Sigmoid colon (tissue), 7 donors: ENCODE measurements around the gene HERC3. TPM values are rescaled to one million over a fixed set of nuclear protein-coding genes. Genes with fewer than 3 reads are reported as not detected.

Experiments used
- DNase-seq: peaks from one replicate; pipeline ENCODE4 v3.0.0-alpha.2; 2019
- H3K27ac ChIP-seq, 4 donors: fragments of 200-600 bp; sonication (generic); one replicate each; pipeline ENCODE4 v1.5.1; 2016 to 2019; ENCODE audit warnings: mild to moderate bottlenecking in 1 of 4
- H3K27me3 ChIP-seq, 3 donors: fragments of 200-600 bp; sonication (generic); one replicate each; pipeline ENCODE4 v1.5.1; 2019; ENCODE audit warnings: mild to moderate bottlenecking in 1 of 3
- H3K36me3 ChIP-seq, 4 donors: fragments of 200-600 bp; sonication (generic); one replicate each; pipeline ENCODE4 v1.5.1; 2016 to 2019
- H3K4me1 ChIP-seq, 4 donors: fragments of 200-600 bp; sonication (generic); one replicate each; pipeline ENCODE4 v1.5.1; 2017 to 2019
- H3K4me3 ChIP-seq, 4 donors: fragments of 200-600 bp; sonication (generic); one replicate each; pipeline ENCODE4 v1.5.1; 2017 to 2019; ENCODE audit warnings: mild to moderate bottlenecking in 2 of 4, moderate library complexity in 1 of 4
- H3K9me3 ChIP-seq, 4 donors: fragments of 200-600 bp in 3 of 4; sonication (generic) in 3 of 4; one replicate each; pipeline versions ENCODE4 v1.5.1 to v1.6.1; 2013 to 2019
- EP300 ChIP-seq, 4 donors: sonication (generic); formaldehyde crosslinking; IDR thresholded peaks; one replicate each; pipeline ENCODE4 v1.6.1; 2017; ENCODE audit warnings: antibody characterized with exemption in 4 of 4
- POLR2A ChIP-seq, 2 donors: fragments of 450-650 bp; IDR thresholded peaks; one replicate each; pipeline ENCODE4 v1.6.1; 2016; ENCODE audit warnings: antibody characterized with exemption in 2 of 2, mild to moderate bottlenecking in 2 of 2, moderate library complexity in 2 of 2
- POLR2AphosphoS5 ChIP-seq, 4 donors: sonication (generic); formaldehyde crosslinking; IDR thresholded peaks; one replicate each; pipeline ENCODE4 v1.6.1; 2017; ENCODE audit warnings: antibody characterized with exemption in 4 of 4
- WGBS, 2 donors: extraction: QIAGEN DNeasy Blood & Tissue Kit; methylation state at CpG; one replicate each; pipeline ENCODE4 v1.1.7; 2013; 5-methylcytosine and 5-hydroxymethylcytosine counted together
- intact Hi-C: fragments of 100-400 bp; cut with DNase I; formaldehyde crosslinking; loops from one replicate; pipeline ENCODE4 v1.15.1; 2023
- polyA plus RNA-seq, 3 donors: library from polyadenylated mRNA; stranded (reverse); fragments of 200-250 nt; gene quantifications; one replicate each; pipeline ENCODE4 v1.2.3, GENCODE V29; 2013
- total RNA-seq, 4 donors: library from RNA; depleted of rRNA; stranded (reverse); fragments of >200 nt; gene quantifications; one replicate each; pipeline ENCODE4 v1.1.0, GENCODE V29; 2016
- TF ChIP-seq, protein P1 (sequence below), 4 experiments: fragments of 450-650 bp in 3 of 4; fragments of 200-600 bp in 1 of 4; IDR thresholded peaks; one replicate each; pipeline ENCODE4 v1.5.1; 2016 to 2019; ENCODE audit warnings: antibody characterized with exemption in 4 of 4, mild to moderate bottlenecking in 3 of 4, moderate library complexity in 2 of 4
- donor health status: healthy with polysubstance abuse.
- donor health status: Bipolar disorder and iron deficiency.
- donor health status: healthy.

The HERC3 gene
- total and polyA plus RNA-seq, 7 donors, result 12.2 to 44.9 (median 34.6) TPM

DNA sequence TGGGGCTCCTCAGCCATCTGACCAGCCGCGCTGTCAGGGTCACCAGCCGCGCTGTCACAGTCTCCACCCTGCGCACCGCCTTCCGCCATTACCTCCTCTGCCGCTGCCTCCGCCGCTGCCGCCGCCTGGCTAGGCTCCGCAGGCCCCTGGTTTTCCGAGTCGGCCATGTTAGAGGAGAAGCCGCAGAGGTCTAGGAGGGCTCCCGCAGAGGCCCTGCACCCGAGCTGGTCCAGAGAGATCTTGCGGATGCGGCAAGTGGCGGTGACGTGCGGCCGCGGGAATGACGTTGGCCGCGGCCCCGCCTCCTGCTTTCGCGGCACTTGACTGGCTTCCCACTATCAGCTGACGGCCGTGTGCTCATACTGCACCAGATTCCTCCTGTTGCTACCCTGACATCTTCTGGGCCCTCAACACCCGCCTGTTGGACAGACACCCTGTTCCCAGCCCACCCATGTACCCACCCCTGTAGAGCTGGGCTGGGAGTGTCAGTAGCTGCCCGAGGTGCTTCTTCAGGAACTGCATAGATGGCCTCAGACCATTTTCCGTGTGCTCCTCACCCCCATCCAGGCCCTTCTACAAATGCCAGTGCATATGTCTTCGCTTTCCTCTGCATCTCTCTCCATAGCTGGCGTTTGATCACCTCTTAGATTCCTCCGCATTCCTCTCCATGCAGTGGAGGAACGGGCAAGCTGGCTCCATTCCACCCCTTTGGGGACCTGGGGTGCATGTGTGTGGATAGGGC, 105.5 kb downstream of the HERC3 start, which contains the start of gene NAP1L5:
TSS of gene NAP1L5 (minus strand) at position 242 of the 742 bp plus-strand sequence. CDS start at position 167, 75 bp downstream.
- Histone ChIP-seq H3K4me1 (no peaks in the 10 kb centered on the region), H3K27ac (peak within 1 kb of the TSS; percentile 71 to 84 (median 81)), H3K9me3 (no peaks in the 10 kb centered on the region), H3K27me3 (no peaks in the 10 kb centered on the region), H3K4me3 (peak within 1 kb of the TSS; percentile 39 to 64 (median 63)), H3K36me3 (peaks cover 0 to 18% (median 0%) of the 10 kb centered on the region in 4 donors)
- WGBS, 2 donors, result 55 to 56% methylated on average over 40 of the region's 40 CpGs
- peak; percentile 91 for DNase-seq
- intact Hi-C loops, result loop anchor here (5.0 kb wide), 1 partner anchor 105 kb away; the partner anchor contains the start of gene HERC3
- TF ChIP-seq EP300 (IDR thresholded peaks at IDR 0.05) (peak in 2 of 4 donors; percentile 12 to 52), POLR2AphosphoS5 (IDR thresholded peaks at IDR 0.05) (peak; percentile 75 to 91 (median 89)), POLR2A (IDR thresholded peaks at IDR 0.05) (peak; percentile 44 to 63)
- TF ChIP-seq, protein P1, sequence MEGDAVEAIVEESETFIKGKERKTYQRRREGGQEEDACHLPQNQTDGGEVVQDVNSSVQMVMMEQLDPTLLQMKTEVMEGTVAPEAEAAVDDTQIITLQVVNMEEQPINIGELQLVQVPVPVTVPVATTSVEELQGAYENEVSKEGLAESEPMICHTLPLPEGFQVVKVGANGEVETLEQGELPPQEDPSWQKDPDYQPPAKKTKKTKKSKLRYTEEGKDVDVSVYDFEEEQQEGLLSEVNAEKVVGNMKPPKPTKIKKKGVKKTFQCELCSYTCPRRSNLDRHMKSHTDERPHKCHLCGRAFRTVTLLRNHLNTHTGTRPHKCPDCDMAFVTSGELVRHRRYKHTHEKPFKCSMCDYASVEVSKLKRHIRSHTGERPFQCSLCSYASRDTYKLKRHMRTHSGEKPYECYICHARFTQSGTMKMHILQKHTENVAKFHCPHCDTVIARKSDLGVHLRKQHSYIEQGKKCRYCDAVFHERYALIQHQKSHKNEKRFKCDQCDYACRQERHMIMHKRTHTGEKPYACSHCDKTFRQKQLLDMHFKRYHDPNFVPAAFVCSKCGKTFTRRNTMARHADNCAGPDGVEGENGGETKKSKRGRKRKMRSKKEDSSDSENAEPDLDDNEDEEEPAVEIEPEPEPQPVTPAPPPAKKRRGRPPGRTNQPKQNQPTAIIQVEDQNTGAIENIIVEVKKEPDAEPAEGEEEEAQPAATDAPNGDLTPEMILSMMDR (IDR thresholded peaks at IDR 0.05), result no peak

GRCh38 chr4:88698519-88698918, 106.2 kb downstream of the HERC3 start:
- H3K4me3 ChIP-seq, result no peak overlapping the region
- 98 to 99% methylated on average over 7 of the region's 7 CpGs for WGBS, 2 donors
- intact Hi-C loops, result loop anchor here (5.0 kb wide), 1 partner anchor 106 kb away; the partner anchor contains the start of gene HERC3
- peak overlapping the region; percentile 71 to 84 (median 81) for H3K27ac ChIP-seq
- peaks cover 0 to 22% (median 0%) of the 10 kb centered on the region in 4 donors for H3K36me3 ChIP-seq
- no peak for DNase-seq
- H3K4me1 ChIP-seq, result no peaks in the 10 kb centered on the region
- H3K9me3 ChIP-seq, result no peaks in the 10 kb centered on the region
- no peaks in the 10 kb centered on the region for H3K27me3 ChIP-seq
- no peak for TF ChIP-seq POLR2A (IDR thresholded peaks at IDR 0.05)
- TF ChIP-seq, protein P1 (IDR thresholded peaks at IDR 0.05), result no peak
- TF ChIP-seq EP300 (IDR thresholded peaks at IDR 0.05), result no peak
- TF ChIP-seq POLR2AphosphoS5 (IDR thresholded peaks at IDR 0.05), result no peak

- DNase-seq, result no peak
These were observed 110.5 kb downstream of the HERC3 start for GRCh38 chr4:88702782-88703181.

GRCh38 chr4:88705223-88705622, 112.9 kb downstream of the HERC3 start:
- intact Hi-C loops, result loop anchor here (5.0 to 10.0 kb wide), 2 partner anchors 112 to 410 kb away; partner anchors contain the start of gene TIGD2
- Histone ChIP-seq H3K4me3 (no peak overlapping the region), H3K9me3 (no peaks in the 10 kb centered on the region), H3K27ac (no peak overlapping the region), H3K4me1 (peaks cover 0 to 18% (median 14%) of the 10 kb centered on the region in 4 donors), H3K27me3 (no peaks in the 10 kb centered on the region), H3K36me3 (peaks cover 0 to 41% (median 1%) of the 10 kb centered on the region in 4 donors)
- no peak for DNase-seq
- TF ChIP-seq POLR2AphosphoS5 (IDR thresholded peaks at IDR 0.05), result no peak
- TF ChIP-seq, protein P1 (IDR thresholded peaks at IDR 0.05), result no peak
- no peak for TF ChIP-seq POLR2A (IDR thresholded peaks at IDR 0.05)
- no peak for TF ChIP-seq EP300 (IDR thresholded peaks at IDR 0.05)

More at GRCh38 chr4:88702782-88703181, 110.5 kb downstream of the HERC3 start:
- intact Hi-C loops, result loop anchor here (10.0 kb wide), 1 partner anchor 412 kb away; the partner anchor contains the start of gene TIGD2
- Histone ChIP-seq H3K27me3 (no peaks in the 10 kb centered on the region), H3K4me3 (no peak overlapping the region), H3K4me1 (peaks cover 0 to 18% (median 14%) of the 10 kb centered on the region in 4 donors), H3K27ac (no peak overlapping the region), H3K36me3 (peaks cover 0 to 36% (median 1%) of the 10 kb centered on the region in 4 donors), H3K9me3 (no peaks in the 10 kb centered on the region)
- 91 to 93% methylated on average over 2 of the region's 2 CpGs for WGBS, 2 donors
- TF ChIP-seq POLR2AphosphoS5 (IDR thresholded peaks at IDR 0.05), result no peak
- TF ChIP-seq, protein P1 (IDR thresholded peaks at IDR 0.05), result no peak
- no peak for TF ChIP-seq EP300 (IDR thresholded peaks at IDR 0.05)
- no peak for TF ChIP-seq POLR2A (IDR thresholded peaks at IDR 0.05)
